Natural killer cell (primary cell): Measurements from ENCODE around the gene SETBP1. TPM values are rescaled to one million over a fixed set of nuclear protein-coding genes. Genes with fewer than 3 reads are reported as not detected.

ENCODE experiments used
- ATAC-seq, 3 donors: fragments of 150-1000 bp in 2 of 3; fragments of 200-7000 bp in 1 of 3; cut with Tn5 transposase; 1 replicate in 1 of 3; 2 replicates in 2 of 3; pipeline ENCODE4 v1.10.0; 2021; ENCODE audit warnings: mild to moderate bottlenecking in 2 of 3, moderate library complexity in 2 of 3
- DNase-seq, 2 donors: peaks; one replicate each; pipeline versions ENCODE4 v3.0.0 to v3.0.0-alpha.2; 2013 to 2021; ENCODE audit warnings: mixed read lengths in 1 of 2
- H3K27ac ChIP-seq: one replicate; pipeline ENCODE4 v1.5.1; 2013; ENCODE audit warnings: mild to moderate bottlenecking, low read length
- H3K27me3 ChIP-seq: one replicate; pipeline ENCODE4 v1.6.1; 2013; ENCODE audit warnings: low read length; ENCODE audit not compliant: control insufficient read depth, insufficient read depth
- H3K36me3 ChIP-seq: one replicate; pipeline ENCODE4 v1.6.1; 2013; ENCODE audit warnings: low read length; ENCODE audit not compliant: control insufficient read depth, insufficient read depth
- H3K4me1 ChIP-seq: one replicate; pipeline ENCODE4 v1.6.1; 2013; ENCODE audit warnings: low read length; ENCODE audit not compliant: control insufficient read depth, insufficient read depth
- H3K4me3 ChIP-seq: one replicate; pipeline ENCODE4 v1.5.1; 2013; ENCODE audit warnings: low read length
- H3K9me3 ChIP-seq: one replicate; pipeline ENCODE4 v1.6.1; 2013; ENCODE audit warnings: low read length; ENCODE audit not compliant: control insufficient read depth, insufficient read depth
- H3K27ac Mint-ChIP-seq, 2 donors: one replicate each; pipeline ENCODE4 v1.8.0; 2022; ENCODE audit warnings: mild to moderate bottlenecking in 2 of 2, mixed read lengths in 2 of 2, moderate library complexity in 1 of 2
- H3K27me3 Mint-ChIP-seq, 2 donors: one replicate each; pipeline ENCODE4 v1.8.0; 2022; ENCODE audit warnings: low read depth in 2 of 2, mixed read lengths in 2 of 2
- H3K36me3 Mint-ChIP-seq: one replicate; pipeline ENCODE4 v1.8.0; 2022; ENCODE audit warnings: mixed read lengths
- H3K4me1 Mint-ChIP-seq, 2 donors: one replicate each; pipeline ENCODE4 v1.8.0; 2022; ENCODE audit warnings: mixed read lengths in 2 of 2
- H3K4me3 Mint-ChIP-seq: one replicate; pipeline ENCODE4 v1.8.0; 2022; ENCODE audit warnings: mild to moderate bottlenecking, moderate library complexity, mixed read lengths
- H3K9me3 Mint-ChIP-seq, 2 donors: one replicate each; pipeline ENCODE4 v1.8.0; 2022; ENCODE audit warnings: mixed read lengths in 2 of 2
- WGBS: methylation state at CpG from one replicate; pipeline ENCODE4 v1.1.7; 2013; ENCODE audit warnings: missing lambda C conversion rate; ENCODE audit not compliant: insufficient coverage; 5-methylcytosine and 5-hydroxymethylcytosine counted together
- intact Hi-C: fragments of 100-400 bp; cut with micrococcal nuclease; formaldehyde crosslinking; loops from one replicate; pipeline ENCODE4 v1.14.2; 2022
- total RNA-seq, 4 donors: library from RNA; stranded (reverse); fragments of 120-200 nt in 1 of 4; gene quantifications; one replicate each; pipeline versions ENCODE4 v1.2.3 to v1.2.4, GENCODE V29; 2013 to 2022
- TF ChIP-seq, protein P1 (sequence below): fragments of 200-600 bp; IDR thresholded peaks from one replicate; pipeline ENCODE4 v1.8.0; 2022; ENCODE audit warnings: antibody characterized with exemption

The SETBP1 gene
- total RNA-seq, 3 donors from 2014 or later (not counting 1 experiment from before 2014, with no cell fraction given) = 36.0 to 46.6 (median 41.2) TPM

DNA sequence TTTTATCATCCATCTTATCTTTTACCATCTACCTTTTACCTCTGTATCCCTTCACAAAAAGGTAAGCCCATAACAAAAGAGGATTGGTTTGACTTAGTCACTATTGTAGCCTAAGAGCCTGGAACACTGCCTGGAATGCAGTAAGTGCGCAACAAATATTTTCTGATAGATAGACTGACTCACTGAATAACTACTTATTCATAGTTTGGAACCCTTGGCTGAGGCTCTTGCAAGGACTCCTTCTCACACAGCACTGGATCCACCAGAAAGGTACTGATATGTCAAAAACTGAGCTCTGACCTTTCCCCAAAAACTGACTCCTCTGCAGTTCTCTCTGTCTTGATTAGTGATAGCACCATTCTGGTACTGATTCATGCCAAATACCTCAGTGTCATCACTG, 426.7 kb downstream of the SETBP1 start:
- ATAC-seq (no peak), DNase-seq (no peak)
- H3K27ac Mint-ChIP-seq = no peak overlapping the region
- H3K27me3 ChIP-seq = no peaks in the 10 kb centered on the region
- intact Hi-C loops = loop anchor here (2.0 to 5.0 kb wide), 4 partner anchors 105 to 600 kb away; no protein-coding TSS in a partner anchor
- WGBS = 100% methylated on average over 1 of the region's 1 CpG
- no peaks in the 10 kb centered on the region for H3K36me3 ChIP-seq
- no peak overlapping the region for H3K4me3 Mint-ChIP-seq
- H3K4me1 Mint-ChIP-seq = peaks cover 32 to 49% of the 10 kb centered on the region in 2 donors
- H3K9me3 Mint-ChIP-seq = no peaks in the 10 kb centered on the region
- H3K36me3 Mint-ChIP-seq = no peaks in the 10 kb centered on the region
- peaks cover 35% of the 10 kb centered on the region for H3K4me1 ChIP-seq
- TF ChIP-seq, protein P1, sequence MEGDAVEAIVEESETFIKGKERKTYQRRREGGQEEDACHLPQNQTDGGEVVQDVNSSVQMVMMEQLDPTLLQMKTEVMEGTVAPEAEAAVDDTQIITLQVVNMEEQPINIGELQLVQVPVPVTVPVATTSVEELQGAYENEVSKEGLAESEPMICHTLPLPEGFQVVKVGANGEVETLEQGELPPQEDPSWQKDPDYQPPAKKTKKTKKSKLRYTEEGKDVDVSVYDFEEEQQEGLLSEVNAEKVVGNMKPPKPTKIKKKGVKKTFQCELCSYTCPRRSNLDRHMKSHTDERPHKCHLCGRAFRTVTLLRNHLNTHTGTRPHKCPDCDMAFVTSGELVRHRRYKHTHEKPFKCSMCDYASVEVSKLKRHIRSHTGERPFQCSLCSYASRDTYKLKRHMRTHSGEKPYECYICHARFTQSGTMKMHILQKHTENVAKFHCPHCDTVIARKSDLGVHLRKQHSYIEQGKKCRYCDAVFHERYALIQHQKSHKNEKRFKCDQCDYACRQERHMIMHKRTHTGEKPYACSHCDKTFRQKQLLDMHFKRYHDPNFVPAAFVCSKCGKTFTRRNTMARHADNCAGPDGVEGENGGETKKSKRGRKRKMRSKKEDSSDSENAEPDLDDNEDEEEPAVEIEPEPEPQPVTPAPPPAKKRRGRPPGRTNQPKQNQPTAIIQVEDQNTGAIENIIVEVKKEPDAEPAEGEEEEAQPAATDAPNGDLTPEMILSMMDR = no peak
- peak overlapping the region; percentile 18 for H3K27ac ChIP-seq
- H3K27me3 Mint-ChIP-seq = peaks cover 13 to 28% of the 10 kb centered on the region in 2 donors
- H3K9me3 ChIP-seq = no peaks in the 10 kb centered on the region
- no peak overlapping the region for H3K4me3 ChIP-seq

DNA sequence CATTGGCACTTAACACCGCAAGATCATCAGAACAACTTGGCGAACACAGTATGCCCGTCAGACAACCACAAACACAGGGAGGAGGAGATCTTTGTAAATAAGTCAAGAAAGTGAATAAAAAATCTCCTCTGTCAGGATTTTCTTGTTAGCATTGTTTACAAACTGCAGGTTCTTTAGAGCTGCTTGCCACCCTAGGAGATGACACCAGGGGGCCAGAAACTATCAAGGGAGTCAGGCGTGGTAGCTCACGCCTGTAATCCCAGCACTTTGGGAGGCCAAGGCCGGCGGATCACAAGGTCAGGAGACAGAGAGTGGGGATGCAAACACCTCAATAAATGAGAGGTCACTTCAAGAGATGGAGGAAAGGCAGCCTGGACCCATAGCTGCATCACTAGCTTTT, 428.1 kb downstream of the SETBP1 start:
- intact Hi-C loops = loop anchor here (5.0 kb wide), 3 partner anchors 104 to 601 kb away; no protein-coding TSS in a partner anchor
- Mint-ChIP-seq H3K4me3 (no peak overlapping the region), H3K9me3 (no peaks in the 10 kb centered on the region), H3K36me3 (no peaks in the 10 kb centered on the region), H3K27me3 (peaks cover 16 to 28% of the 10 kb centered on the region in 2 donors), H3K4me1 (peaks cover 18 to 38% of the 10 kb centered on the region in 2 donors), H3K27ac (no peak overlapping the region)
- TF ChIP-seq, protein P1 = no peak
- 89% methylated on average over 4 of the region's 7 CpGs for WGBS
- ATAC-seq = no peak
- DNase-seq = no peak
- no peak overlapping the region for H3K4me3 ChIP-seq
- peaks cover 25% of the 10 kb centered on the region for H3K4me1 ChIP-seq
- H3K36me3 ChIP-seq = no peaks in the 10 kb centered on the region
- no peak overlapping the region for H3K27ac ChIP-seq
- H3K9me3 ChIP-seq = no peaks in the 10 kb centered on the region
- H3K27me3 ChIP-seq = no peaks in the 10 kb centered on the region

- Mint-ChIP-seq H3K36me3 (no peaks in the 10 kb centered on the region), H3K27me3 (peaks cover 19 to 28% of the 10 kb centered on the region in 2 donors), H3K4me1 (peaks cover 13 to 33% of the 10 kb centered on the region in 2 donors), H3K27ac (no peak overlapping the region), H3K4me3 (no peak overlapping the region), H3K9me3 (no peaks in the 10 kb centered on the region)
- Histone ChIP-seq H3K4me3 (no peak overlapping the region), H3K27me3 (no peaks in the 10 kb centered on the region), H3K4me1 (peaks cover 20% of the 10 kb centered on the region), H3K9me3 (no peaks in the 10 kb centered on the region), H3K27ac (no peak overlapping the region), H3K36me3 (no peaks in the 10 kb centered on the region)
- TF ChIP-seq, protein P1 = no peak
- intact Hi-C loops = loop anchor here (5.0 kb wide), 3 partner anchors 103 to 602 kb away; no protein-coding TSS in a partner anchor
- ATAC-seq (no peak), DNase-seq (no peak)
- WGBS = 100% methylated on average over 1 of the region's 2 CpGs
Observed at GRCh38 chr18:45109271-45109670, 428.6 kb downstream of the SETBP1 start.

GRCh38 chr18:45109706-45110105, 429.0 kb downstream of the SETBP1 start:
- TF ChIP-seq, protein P1 = no peak
- H3K4me1 ChIP-seq = peaks cover 16% of the 10 kb centered on the region
- DNase-seq (no peak), ATAC-seq (no peak)
- no peaks in the 10 kb centered on the region for H3K9me3 ChIP-seq
- H3K36me3 Mint-ChIP-seq = no peaks in the 10 kb centered on the region
- H3K4me3 ChIP-seq = no peak overlapping the region
- H3K9me3 Mint-ChIP-seq = no peaks in the 10 kb centered on the region
- H3K27me3 Mint-ChIP-seq = peaks cover 19 to 33% of the 10 kb centered on the region in 2 donors
- H3K27ac ChIP-seq = no peak overlapping the region
- H3K4me3 Mint-ChIP-seq = no peak overlapping the region
- H3K4me1 Mint-ChIP-seq = peaks cover 11 to 29% of the 10 kb centered on the region in 2 donors
- H3K36me3 ChIP-seq = no peaks in the 10 kb centered on the region
- no peak overlapping the region for H3K27ac Mint-ChIP-seq
- intact Hi-C loops = loop anchor here (5.0 kb wide), 3 partner anchors 103 to 602 kb away; no protein-coding TSS in a partner anchor
- no peaks in the 10 kb centered on the region for H3K27me3 ChIP-seq
